Breast epithelium (tissue), 4 donors: ENCODE measurements around the gene MTCL1. TPM values are rescaled to one million over a fixed set of nuclear protein-coding genes. Genes with fewer than 3 reads are reported as not detected.

Source experiments
- DNase-seq, 2 donors: peaks; one replicate each; pipeline ENCODE4 v3.0.0-alpha.2; 2019; ENCODE audit warnings: low spot score in 2 of 2
- H3K27ac ChIP-seq, 2 donors: fragments of 200-600 bp; sonication (generic) in 1 of 2; one replicate each; pipeline ENCODE4 v1.5.1; 2016 to 2019; ENCODE audit warnings: mild to moderate bottlenecking in 1 of 2
- H3K27me3 ChIP-seq, 2 donors: fragments of 200-600 bp; sonication (generic) in 1 of 2; one replicate each; pipeline versions ENCODE4 v1.5.1 to v1.6.0; 2017 to 2019; ENCODE audit warnings: control low read depth in 1 of 2, mild to moderate bottlenecking in 1 of 2
- H3K36me3 ChIP-seq: fragments of 200-600 bp; one replicate; pipeline ENCODE4 v1.5.1; 2019
- H3K4me1 ChIP-seq, 2 donors: fragments of 200-600 bp; sonication (generic); one replicate each; pipeline ENCODE4 v1.5.1; 2016 to 2019; ENCODE audit warnings: control low read depth in 1 of 2
- H3K4me3 ChIP-seq, 3 donors: fragments of 200-600 bp; sonication (generic); 1 replicate in 2 of 3; 2 replicates in 1 of 3; pipeline ENCODE4 v1.5.1; 2016 to 2019; ENCODE audit warnings: mild to moderate bottlenecking in 3 of 3, moderate library complexity in 2 of 3
- H3K9me3 ChIP-seq, 2 donors: fragments of 200-600 bp; sonication (generic) in 1 of 2; one replicate each; pipeline ENCODE4 v1.5.1; 2016 to 2019; ENCODE audit warnings: control low read depth in 1 of 2
- CTCF ChIP-seq, 3 donors: fragments of 450-650 bp; IDR thresholded peaks; one replicate each; pipeline ENCODE4 v1.5.1; 2016 to 2017; ENCODE audit warnings: antibody characterized with exemption in 3 of 3, mild to moderate bottlenecking in 3 of 3, moderate library complexity in 3 of 3
- POLR2A ChIP-seq: fragments of 450-650 bp; IDR thresholded peaks from one replicate; pipeline ENCODE4 v1.6.1; 2016; ENCODE audit warnings: antibody characterized with exemption, mild to moderate bottlenecking, moderate library complexity
- POLR2AphosphoS5 ChIP-seq, 3 donors: sonication (generic); formaldehyde crosslinking; IDR thresholded peaks; one replicate each; pipeline ENCODE4 v1.6.1; 2017; ENCODE audit warnings: antibody characterized with exemption in 3 of 3
- intact Hi-C: fragments of 100-400 bp; cut with DNase I; formaldehyde crosslinking; loops from one replicate; pipeline ENCODE4 v1.15.1; 2023; ENCODE audit warnings: low total_unique reads
- total RNA-seq, 3 donors: library from RNA; depleted of rRNA; stranded (reverse); fragments of >200 nt; gene quantifications; one replicate each; pipeline ENCODE4 v1.1.0, GENCODE V29; 2016

MTCL1 gene
- total RNA-seq, 3 donors from 2014 or later = 4.9 to 9.1 (median 7.2) TPM

DNA sequence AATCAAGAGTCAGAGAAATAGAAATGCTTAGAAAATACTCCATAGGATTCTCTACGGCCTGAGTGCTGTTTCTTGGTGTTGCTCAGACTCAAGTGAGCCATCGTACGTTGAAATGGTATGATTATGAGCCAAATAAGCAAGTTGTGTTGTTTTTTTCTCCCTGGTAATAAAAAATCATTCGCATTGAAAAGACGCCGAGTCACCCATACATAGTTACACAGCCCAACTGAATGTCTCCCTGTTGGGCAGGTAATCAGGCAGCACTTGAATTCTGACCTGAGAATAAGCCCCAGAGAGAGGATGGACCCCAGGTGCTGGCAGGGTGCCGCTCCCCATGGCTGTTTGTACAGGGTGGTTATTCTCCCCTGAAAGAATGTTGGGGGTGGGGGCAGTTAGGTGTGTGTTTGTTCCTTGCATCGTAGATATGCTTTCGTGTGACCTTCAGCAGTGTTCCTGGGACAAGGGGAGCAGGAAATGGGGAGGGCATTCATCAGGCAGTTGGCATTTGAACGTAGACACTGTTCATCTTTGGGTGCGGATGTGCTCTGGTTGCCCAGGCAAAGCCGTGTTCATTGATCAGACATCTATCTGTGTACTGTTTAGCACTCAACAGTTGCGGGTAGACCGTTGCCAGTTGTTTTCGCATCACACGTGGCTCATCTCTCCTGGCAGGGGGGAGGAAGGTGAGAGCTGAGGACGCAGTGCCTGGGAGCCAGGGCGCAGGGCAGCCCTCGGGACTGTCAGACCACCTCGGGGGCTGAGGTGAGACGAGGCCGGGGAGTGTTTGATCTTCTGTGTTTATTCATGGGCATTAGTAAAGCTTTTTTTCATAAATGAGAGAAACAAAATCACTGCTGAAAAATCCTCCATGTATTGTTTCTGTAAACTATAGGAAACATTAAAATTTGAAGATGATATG lies 27.3 kb downstream of the MTCL1 start:
- Histone ChIP-seq H3K9me3 (no peaks in the 10 kb centered on the region), H3K27me3 (no peaks in the 10 kb centered on the region), H3K27ac (no peak overlapping the region), H3K4me1 (no peaks in the 10 kb centered on the region), H3K4me3 (no peak overlapping the region), H3K36me3 (no peaks in the 10 kb centered on the region)
- TF ChIP-seq POLR2A (no peak), CTCF (IDR thresholded peaks at IDR 0.05) (no peak), POLR2AphosphoS5 (IDR thresholded peaks at IDR 0.05) (no peak)
- no peak for DNase-seq
- intact Hi-C loops = no loop called here

DNA sequence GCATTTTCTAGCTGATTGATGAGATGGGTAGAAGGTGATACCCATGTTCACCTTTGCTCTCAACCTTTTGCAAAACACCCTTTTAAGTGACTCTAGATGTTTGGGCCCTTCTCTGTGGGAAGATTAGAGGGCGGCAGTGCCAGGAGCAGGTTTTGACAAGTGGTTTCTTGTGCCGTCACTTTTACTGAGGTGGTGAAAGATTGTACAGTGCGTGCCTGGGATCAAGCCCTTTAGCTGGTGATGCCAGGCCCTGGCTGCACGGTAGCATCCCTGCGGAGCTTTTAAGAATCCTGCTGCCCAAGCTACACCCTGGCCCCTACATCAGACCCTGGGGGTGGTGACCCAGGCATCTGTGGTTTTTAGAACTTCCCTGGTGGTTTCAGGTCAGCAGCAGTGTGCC lies 29.1 kb downstream of the MTCL1 start:
- intact Hi-C loops = no loop called here
- no peaks in the 10 kb centered on the region for H3K27me3 ChIP-seq

GRCh38 chr18:8735274-8735673 lies 29.9 kb downstream of the MTCL1 start:
- intact Hi-C loops = no loop called here
- H3K9me3 ChIP-seq = no peaks in the 10 kb centered on the region
- no peaks in the 10 kb centered on the region for H3K4me1 ChIP-seq
- H3K27ac ChIP-seq = no peak overlapping the region
- H3K4me3 ChIP-seq = no peak overlapping the region
- DNase-seq = no peak
- H3K27me3 ChIP-seq = no peaks in the 10 kb centered on the region
- no peaks in the 10 kb centered on the region for H3K36me3 ChIP-seq
- TF ChIP-seq CTCF (IDR thresholded peaks at IDR 0.05) (no peak), POLR2A (no peak), POLR2AphosphoS5 (IDR thresholded peaks at IDR 0.05) (no peak)

More for the DNA sequence above, 29.1 kb downstream of the MTCL1 start:
- TF ChIP-seq POLR2AphosphoS5 (IDR thresholded peaks at IDR 0.05) = no peak
- no peak for TF ChIP-seq POLR2A
- no peak for TF ChIP-seq CTCF (IDR thresholded peaks at IDR 0.05)
- Histone ChIP-seq H3K4me3 (no peak overlapping the region), H3K27ac (no peak overlapping the region), H3K36me3 (no peaks in the 10 kb centered on the region), H3K9me3 (no peaks in the 10 kb centered on the region), H3K4me1 (no peaks in the 10 kb centered on the region)
- no peak for DNase-seq

DNA sequence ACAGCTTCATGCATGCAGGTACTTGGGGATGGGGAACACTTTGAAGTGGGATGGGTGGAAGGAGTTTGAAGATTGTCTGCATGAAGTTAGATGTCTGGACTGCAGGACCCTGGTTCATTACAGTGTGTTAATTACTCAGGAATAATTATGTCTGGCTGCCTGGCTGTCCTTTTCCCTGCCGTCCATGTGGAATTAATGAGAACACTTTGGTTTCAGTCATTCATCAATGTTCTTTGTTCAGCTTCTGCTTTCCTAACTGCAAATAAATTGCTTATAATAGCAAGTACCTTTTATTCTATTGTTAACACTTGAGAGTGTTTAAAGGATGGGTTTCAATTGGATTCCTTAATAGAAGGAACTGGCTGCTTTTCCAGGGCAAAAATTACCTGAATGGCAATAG lies 35.8 kb downstream of the MTCL1 start:
- no peak for TF ChIP-seq POLR2AphosphoS5 (IDR thresholded peaks at IDR 0.05)
- no peak for TF ChIP-seq CTCF (IDR thresholded peaks at IDR 0.05)
- TF ChIP-seq POLR2A = no peak
- no peak for DNase-seq
- Histone ChIP-seq H3K9me3 (no peaks in the 10 kb centered on the region), H3K4me3 (no peak overlapping the region), H3K27ac (no peak overlapping the region), H3K27me3 (no peaks in the 10 kb centered on the region), H3K4me1 (no peaks in the 10 kb centered on the region), H3K36me3 (no peaks in the 10 kb centered on the region)
- intact Hi-C loops = no loop called here

- no peak overlapping the region for H3K4me3 ChIP-seq
- no peaks in the 10 kb centered on the region for H3K9me3 ChIP-seq
- no peaks in the 10 kb centered on the region for H3K36me3 ChIP-seq
- H3K27ac ChIP-seq = no peak overlapping the region
- TF ChIP-seq CTCF (IDR thresholded peaks at IDR 0.05) = no peak
- no peak for TF ChIP-seq POLR2AphosphoS5 (IDR thresholded peaks at IDR 0.05)
- no peak for TF ChIP-seq POLR2A
- H3K4me1 ChIP-seq = no peaks in the 10 kb centered on the region
- DNase-seq = no peak
- intact Hi-C loops = no loop called here
- no peaks in the 10 kb centered on the region for H3K27me3 ChIP-seq
Measured at GRCh38 chr18:8741532-8741931, 36.2 kb downstream of the MTCL1 start.
